Upper lobe of left lung (tissue), 4 donors: ENCODE measurements around the gene RGS9.

Source experiments
- POLR2AphosphoS5 ChIP-seq, 2 donors: sonication (generic); formaldehyde crosslinking; IDR thresholded peaks; one replicate each; pipeline ENCODE4 v1.5.1; 2017; ENCODE audit warnings: antibody characterized with exemption in 2 of 2
- TF ChIP-seq, protein P1 (sequence below), 6 experiments: fragments of 450-650 bp in 4 of 6; fragments of 200-600 bp in 2 of 6; sonication (generic) in 2 of 6; IDR thresholded peaks; one replicate each; pipeline ENCODE4 v1.5.1; 2016 to 2019; ENCODE audit warnings: antibody characterized with exemption in 6 of 6

DNA sequence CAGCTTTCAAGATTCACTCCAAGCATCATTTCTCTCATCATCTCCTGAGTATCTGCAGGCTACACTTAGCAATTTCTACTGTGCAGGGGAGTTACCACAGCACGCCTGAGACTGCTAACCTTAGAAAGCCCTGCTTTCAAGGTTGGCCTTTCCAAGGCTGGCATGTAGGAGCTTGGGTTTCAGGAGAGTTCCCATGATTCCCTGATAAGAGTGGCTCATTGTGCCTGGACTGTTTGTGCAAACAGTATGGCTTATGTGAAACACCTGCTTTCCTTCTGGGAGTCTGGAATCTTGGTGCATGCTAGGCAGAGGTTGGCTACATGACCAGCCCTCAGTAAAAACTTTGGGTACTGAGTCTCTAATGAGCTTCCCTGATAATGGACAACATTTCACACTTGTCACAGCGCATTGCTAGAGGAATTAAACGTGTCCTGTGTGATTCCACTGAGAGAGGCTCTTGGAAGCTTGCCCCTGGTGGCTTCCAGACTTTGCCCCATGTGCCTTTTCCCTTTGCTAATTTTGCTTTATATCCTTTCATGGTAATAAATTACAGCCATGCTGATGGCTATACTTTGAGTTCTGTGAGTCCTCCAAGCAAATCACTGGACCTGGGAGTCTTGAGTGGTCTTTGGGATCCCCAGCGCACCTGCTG lies 19.7 kb upstream of the RGS9 start:
- TF ChIP-seq, protein P1, sequence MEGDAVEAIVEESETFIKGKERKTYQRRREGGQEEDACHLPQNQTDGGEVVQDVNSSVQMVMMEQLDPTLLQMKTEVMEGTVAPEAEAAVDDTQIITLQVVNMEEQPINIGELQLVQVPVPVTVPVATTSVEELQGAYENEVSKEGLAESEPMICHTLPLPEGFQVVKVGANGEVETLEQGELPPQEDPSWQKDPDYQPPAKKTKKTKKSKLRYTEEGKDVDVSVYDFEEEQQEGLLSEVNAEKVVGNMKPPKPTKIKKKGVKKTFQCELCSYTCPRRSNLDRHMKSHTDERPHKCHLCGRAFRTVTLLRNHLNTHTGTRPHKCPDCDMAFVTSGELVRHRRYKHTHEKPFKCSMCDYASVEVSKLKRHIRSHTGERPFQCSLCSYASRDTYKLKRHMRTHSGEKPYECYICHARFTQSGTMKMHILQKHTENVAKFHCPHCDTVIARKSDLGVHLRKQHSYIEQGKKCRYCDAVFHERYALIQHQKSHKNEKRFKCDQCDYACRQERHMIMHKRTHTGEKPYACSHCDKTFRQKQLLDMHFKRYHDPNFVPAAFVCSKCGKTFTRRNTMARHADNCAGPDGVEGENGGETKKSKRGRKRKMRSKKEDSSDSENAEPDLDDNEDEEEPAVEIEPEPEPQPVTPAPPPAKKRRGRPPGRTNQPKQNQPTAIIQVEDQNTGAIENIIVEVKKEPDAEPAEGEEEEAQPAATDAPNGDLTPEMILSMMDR (IDR thresholded peaks at IDR 0.05), result no peak
- no peak for TF ChIP-seq POLR2AphosphoS5 (IDR thresholded peaks at IDR 0.05)
